CD14-positive monocyte (primary cell): ENCODE data around the gene EML3. TPM values are rescaled to one million over a fixed set of nuclear protein-coding genes. Genes with fewer than 3 reads are reported as not detected.

ENCODE experiments used
- DNase-seq, 3 donors: peaks; one replicate each; pipeline ENCODE4 v3.0.0-alpha.2; 2011 to 2022
- H2AFZ ChIP-seq: 2 replicates; pipeline ENCODE4 v1.6.0; 2012; ENCODE audit warnings: mild to moderate bottlenecking, low read depth, low read length, inconsistent platforms; ENCODE audit not compliant: insufficient read depth, poor library complexity, severe bottlenecking
- H3K27ac ChIP-seq, 2 donors: 1 replicate in 1 of 2; 2 replicates in 1 of 2; pipeline ENCODE4 v1.5.1; 2012 to 2013; ENCODE audit warnings: low read length in 2 of 2, control low read depth in 1 of 2, inconsistent platforms in 1 of 2, low read depth in 1 of 2, mild to moderate bottlenecking in 1 of 2
- H3K27me3 ChIP-seq, 2 donors: one replicate each; pipeline versions ENCODE4 v1.6.0 to v1.6.1; 2011 to 2013; ENCODE audit warnings: low read length in 2 of 2; ENCODE audit not compliant: control insufficient read depth in 2 of 2, insufficient read depth in 2 of 2
- H3K36me3 ChIP-seq, 2 donors: replicated peaks in 1 of 2; 1 replicate in 1 of 2; 2 replicates in 1 of 2; pipeline versions ENCODE4 v1.5.1 to v1.6.1; 2012 to 2013; ENCODE audit warnings: low read length in 2 of 2, control low read depth in 1 of 2, inconsistent platforms in 1 of 2, mild to moderate bottlenecking in 1 of 2; ENCODE audit not compliant: insufficient read depth in 2 of 2, control insufficient read depth in 1 of 2
- H3K4me1 ChIP-seq, 2 donors: 1 replicate in 1 of 2; 2 replicates in 1 of 2; pipeline versions ENCODE4 v1.5.1 to v1.6.1; 2012 to 2013; ENCODE audit warnings: low read length in 2 of 2, control low read depth in 1 of 2, inconsistent platforms in 1 of 2, mild to moderate bottlenecking in 1 of 2, moderate library complexity in 1 of 2; ENCODE audit not compliant: insufficient read depth in 2 of 2, control insufficient read depth in 1 of 2
- H3K4me2 ChIP-seq: replicated peaks from 2 replicates; pipeline ENCODE3; 2012; ENCODE audit warnings: low read length, moderate library complexity, mild to moderate bottlenecking; ENCODE audit not compliant: poor library complexity, severe bottlenecking; ENCODE audit errors: extremely low read depth
- H3K4me3 ChIP-seq, 3 experiments: fragments of 200-600 bp in 1 of 3; sonication (generic) in 1 of 3; replicated peaks in 1 of 3; 1 replicate in 2 of 3; 2 replicates in 1 of 3; pipeline ENCODE4 v1.5.1; 2011 to 2013; ENCODE audit warnings: low read length in 3 of 3, mild to moderate bottlenecking in 3 of 3, control low read depth in 2 of 3, low read depth in 2 of 3, inconsistent platforms in 1 of 3, moderate library complexity in 1 of 3
- H3K79me2 ChIP-seq: 2 replicates; pipeline ENCODE4 v1.6.0; 2012; ENCODE audit warnings: mild to moderate bottlenecking, control low read depth, inconsistent platforms, low read length, moderate library complexity; ENCODE audit not compliant: insufficient read depth
- H3K9ac ChIP-seq: 2 replicates; pipeline ENCODE4 v1.6.0; 2017; ENCODE audit warnings: low read length, mild to moderate bottlenecking; ENCODE audit not compliant: insufficient read depth, poor library complexity, severe bottlenecking
- H3K9me3 ChIP-seq, 2 donors: replicated peaks in 1 of 2; 1 replicate in 1 of 2; 2 replicates in 1 of 2; pipeline versions ENCODE4 v1.5.1 to v1.6.1; 2012 to 2013; ENCODE audit warnings: low read length in 2 of 2, control low read depth in 1 of 2; ENCODE audit not compliant: control insufficient read depth in 1 of 2, insufficient read depth in 1 of 2
- H4K20me1 ChIP-seq: 2 replicates; pipeline ENCODE4 v1.6.0; 2012; ENCODE audit warnings: mild to moderate bottlenecking, low read length, control low read depth, moderate library complexity; ENCODE audit not compliant: insufficient read depth
- H3K27ac Mint-ChIP-seq, 7 donors: one replicate each; pipeline ENCODE4 v1.8.0; 2020; ENCODE audit warnings: mild to moderate bottlenecking in 7 of 7, mixed read lengths in 7 of 7, moderate library complexity in 6 of 7, inconsistent platforms in 2 of 7
- H3K27me3 Mint-ChIP-seq, 3 donors: one replicate each; pipeline ENCODE4 v1.8.0; 2021 to 2022; ENCODE audit warnings: low read depth in 3 of 3, mild to moderate bottlenecking in 3 of 3, mixed read lengths in 3 of 3, moderate library complexity in 3 of 3, inconsistent platforms in 1 of 3
- H3K36me3 Mint-ChIP-seq, 2 donors: one replicate each; pipeline ENCODE4 v1.8.0; 2020; ENCODE audit warnings: mixed read lengths in 2 of 2, inconsistent platforms in 1 of 2, mild to moderate bottlenecking in 1 of 2
- H3K4me1 Mint-ChIP-seq: one replicate; pipeline ENCODE4 v1.8.0; 2020; ENCODE audit warnings: mild to moderate bottlenecking, mixed read lengths
- H3K4me3 Mint-ChIP-seq, 2 donors: one replicate each; pipeline ENCODE4 v1.8.0; 2020; ENCODE audit warnings: mild to moderate bottlenecking in 2 of 2, mixed read lengths in 2 of 2, moderate library complexity in 1 of 2
- H3K9me3 Mint-ChIP-seq, 7 donors: one replicate each; pipeline ENCODE4 v1.8.0; 2020 to 2022; ENCODE audit warnings: mixed read lengths in 7 of 7, mild to moderate bottlenecking in 6 of 7, moderate library complexity in 6 of 7, inconsistent platforms in 2 of 7
- CTCF ChIP-seq: fragments of 200-600 bp; IDR thresholded peaks from one replicate; pipeline ENCODE4 v1.8.0; 2022; ENCODE audit warnings: antibody characterized with exemption, mild to moderate bottlenecking
- WGBS: methylation state at CpG from one replicate; pipeline ENCODE4 v1.1.5; 2013; ENCODE audit warnings: missing lambda C conversion rate; ENCODE audit not compliant: insufficient coverage; 5-methylcytosine and 5-hydroxymethylcytosine counted together
- intact Hi-C, 2 donors: fragments of 100-400 bp; cut with micrococcal nuclease; formaldehyde crosslinking; loops; one replicate each; pipeline versions ENCODE4 v1.15.0 to v1.15.1; 2023
- polyA plus RNA-seq, 3 donors: library from polyadenylated mRNA; depleted of rRNA in 1 of 3; unstranded in 2 of 3; stranded (reverse) in 1 of 3; fragments of 300-500 nt in 2 of 3; fragments of >200 nt in 1 of 3; fragmentation: Illumina TruSeq in 2 of 3; gene quantifications; 1 replicate in 2 of 3; 2 replicates in 1 of 3; pipeline ENCODE4 v1.2.3, GENCODE V29; 2012 to 2021

Gene EML3
- polyA plus RNA-seq, 3 donors: 7.2 to 131 (median 10.6) TPM

GRCh38 chr11:62649486-62649885 is 36.9 kb upstream of the EML3 start:
- Histone ChIP-seq H3K4me3 (no peak overlapping the region), H3K27ac (no peak overlapping the region), H3K79me2 (peaks cover 59% of the 10 kb centered on the region), H3K27me3 (no peaks in the 10 kb centered on the region), H2AFZ (no peak overlapping the region), H4K20me1 (no peaks in the 10 kb centered on the region), H3K9ac (no peak overlapping the region), H3K4me1 (peaks cover 27 to 39% of the 10 kb centered on the region in 2 donors), H3K9me3 (no peaks in the 10 kb centered on the region), H3K36me3 (peaks cover 21 to 26% of the 10 kb centered on the region in 2 donors), H3K4me2 (no peak overlapping the region)
- Mint-ChIP-seq H3K4me3 (no peak overlapping the region), H3K9me3 (no peaks in the 10 kb centered on the region), H3K27ac (peak overlapping the region in 2 of 7 donors; percentile 32 to 66), H3K4me1 (peaks cover 36% of the 10 kb centered on the region), H3K27me3 (peaks cover 0 to 3% (median 2%) of the 10 kb centered on the region in 3 donors), H3K36me3 (peaks cover 14 to 29% of the 10 kb centered on the region in 2 donors)
- 96% methylated on average over 8 of the region's 11 CpGs for WGBS
- TF ChIP-seq CTCF: no peak
- DNase-seq: no peak
- intact Hi-C loops: loop anchor here in 1 of 2 donors (5.0 kb wide), 1 partner anchor 47 kb away; the partner anchor contains the start of gene MTA2

DNA sequence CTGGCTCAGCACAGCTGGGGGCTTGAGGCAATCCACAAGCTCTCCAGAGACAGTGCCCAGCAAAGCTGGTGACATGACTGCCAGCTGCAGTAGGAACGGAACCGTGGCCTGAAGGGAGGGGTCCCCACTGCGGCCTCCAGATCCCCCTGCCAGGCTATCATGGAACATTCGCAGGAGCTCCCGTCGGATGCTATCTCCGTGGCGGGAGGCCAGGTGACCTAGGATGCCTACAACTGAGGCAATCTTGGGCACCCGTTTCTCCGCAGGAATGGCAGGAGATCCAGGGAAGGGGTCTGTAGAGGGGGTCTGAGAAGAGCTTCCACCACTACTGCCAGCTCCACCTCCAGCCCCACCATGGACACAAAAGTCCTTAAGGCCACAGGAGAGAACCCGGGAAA is 36.4 kb upstream of the EML3 start:
- Histone ChIP-seq H4K20me1 (no peaks in the 10 kb centered on the region), H3K9me3 (no peaks in the 10 kb centered on the region), H3K27me3 (no peaks in the 10 kb centered on the region), H3K36me3 (peaks cover 21 to 31% of the 10 kb centered on the region in 2 donors), H3K4me1 (peaks cover 27 to 39% of the 10 kb centered on the region in 2 donors), H2AFZ (no peak overlapping the region), H3K4me2 (no peak overlapping the region), H3K27ac (no peak overlapping the region), H3K79me2 (peaks cover 64% of the 10 kb centered on the region), H3K4me3 (no peak overlapping the region), H3K9ac (no peak overlapping the region)
- Mint-ChIP-seq H3K9me3 (no peaks in the 10 kb centered on the region), H3K27me3 (peaks cover 0 to 4% (median 3%) of the 10 kb centered on the region in 3 donors), H3K36me3 (peaks cover 14 to 34% of the 10 kb centered on the region in 2 donors), H3K27ac (no peak overlapping the region), H3K4me3 (no peak overlapping the region), H3K4me1 (peaks cover 30% of the 10 kb centered on the region)
- WGBS: 97% methylated on average over 6 of the region's 11 CpGs
- TF ChIP-seq CTCF: no peak
- intact Hi-C loops: loop anchor here in 1 of 2 donors (5.0 kb wide), 1 partner anchor 47 kb away; the partner anchor contains the start of gene MTA2
- no peak for DNase-seq
